Measurements from ENCODE around the gene C19orf85. TPM values are rescaled to one million over a fixed set of nuclear protein-coding genes. Genes with fewer than 3 reads are reported as not detected.

C19orf85 gene
- total RNA-seq, 1 donor from 2014 or later: not detected

- Histone ChIP-seq H3K4me2 (no peak overlapping the region), H3K9ac (no peak overlapping the region), H2AFZ (replicated peaks) (no peak overlapping the region), H3K4me3 (no peak overlapping the region), H3F3A (ENCODE audit: low read depth) (peaks cover 33% of the 10 kb centered on the region), H3K27ac (no peak overlapping the region), H3K36me3 (no peaks in the 10 kb centered on the region), H3K9me3 (ENCODE audit: low read depth) (no peaks in the 10 kb centered on the region), H3K79me2 (ENCODE audit: low read depth) (peaks cover 31% of the 10 kb centered on the region), H3K4me1 (peaks cover 29% of the 10 kb centered on the region), H3K27me3 (no peaks in the 10 kb centered on the region), H4K20me1 (ENCODE audit: low read depth) (peaks cover 9% of the 10 kb centered on the region)
- H3K4me1 Mint-ChIP-seq: peaks cover 30% of the 10 kb centered on the region
- no peak for DNase-seq (ENCODE audit: low spot score)
- no peak for TF ChIP-seq CTCF (IDR thresholded peaks at IDR 0.05)
- TF ChIP-seq EZH2 (IDR thresholded peaks at IDR 0.05): no peak
- TF ChIP-seq EZH2phosphoT487 (IDR thresholded peaks at IDR 0.05): no peak
- H3K4me3 Mint-ChIP-seq: no peak overlapping the region
- H3K27ac Mint-ChIP-seq: no peak overlapping the region
- peaks cover 11% of the 10 kb centered on the region for H3K27me3 Mint-ChIP-seq (ENCODE audit: insufficient read depth, low read depth)
- H3K36me3 Mint-ChIP-seq: peaks cover 2% of the 10 kb centered on the region
- H3K9me3 Mint-ChIP-seq: no peaks in the 10 kb centered on the region
These were observed 16.7 kb upstream of the C19orf85 start for GRCh38 chr19:55481148-55481793.

DNA sequence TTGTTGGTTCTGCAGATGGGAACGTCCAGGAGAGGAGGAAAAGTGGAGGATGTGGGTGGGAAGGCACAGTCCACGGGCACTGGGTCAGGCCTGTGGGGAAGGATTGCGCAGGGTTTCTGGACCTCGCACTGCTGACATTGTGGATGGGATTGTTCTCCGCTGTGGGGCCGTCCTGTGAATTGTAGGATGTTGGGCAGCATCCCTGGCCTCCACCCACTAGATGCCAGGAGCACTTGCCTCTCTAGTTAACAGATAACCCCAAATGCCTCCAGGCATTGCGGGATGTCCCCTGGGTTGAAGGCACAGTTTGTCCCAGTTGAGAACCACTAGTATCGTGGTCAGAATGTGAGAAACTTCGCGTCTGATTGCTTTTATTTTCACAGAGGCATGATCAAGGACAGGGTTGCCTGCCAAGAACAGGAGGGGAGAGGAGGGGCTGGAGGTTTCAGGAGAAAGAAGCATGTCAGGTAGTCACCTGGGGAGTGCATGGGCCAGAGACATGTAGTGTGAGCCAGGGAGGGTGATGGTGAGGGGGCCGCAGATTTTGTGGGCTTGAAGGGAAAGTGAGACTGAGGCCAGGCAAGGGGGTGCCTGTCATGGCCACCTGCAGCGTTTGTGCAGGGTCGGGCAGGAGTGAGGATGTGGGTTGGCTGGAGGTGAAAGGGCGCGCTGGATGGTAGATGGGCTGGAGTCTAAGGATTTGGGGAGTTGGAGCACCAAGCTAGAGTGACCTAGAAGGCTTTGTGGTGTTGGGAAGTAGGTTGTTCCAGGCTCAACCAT, 15.1 kb upstream of the C19orf85 start:
- Histone ChIP-seq H3K27me3 (no peaks in the 10 kb centered on the region), H3K4me1 (peaks cover 31% of the 10 kb centered on the region), H3K9me3 (ENCODE audit: low read depth) (no peaks in the 10 kb centered on the region), H3F3A (ENCODE audit: low read depth) (peaks cover 42% of the 10 kb centered on the region), H3K4me2 (no peak overlapping the region), H2AFZ (replicated peaks) (no peak overlapping the region), H3K27ac (no peak overlapping the region), H3K9ac (no peak overlapping the region), H3K36me3 (no peaks in the 10 kb centered on the region), H3K79me2 (ENCODE audit: low read depth) (peaks cover 19% of the 10 kb centered on the region), H3K4me3 (no peak overlapping the region), H4K20me1 (ENCODE audit: low read depth) (no peaks in the 10 kb centered on the region)
- DNase-seq (ENCODE audit: low spot score): no peak
- Mint-ChIP-seq H3K27ac (peak overlapping the region; percentile 27), H3K4me1 (peaks cover 39% of the 10 kb centered on the region), H3K36me3 (peaks cover 2% of the 10 kb centered on the region), H3K4me3 (no peak overlapping the region), H3K9me3 (no peaks in the 10 kb centered on the region), H3K27me3 (ENCODE audit: insufficient read depth, low read depth) (peaks cover 14% of the 10 kb centered on the region)
- TF ChIP-seq EZH2 (IDR thresholded peaks at IDR 0.05) (no peak), EZH2phosphoT487 (IDR thresholded peaks at IDR 0.05) (no peak), CTCF (IDR thresholded peaks at IDR 0.05) (no peak)

- H3K27ac ChIP-seq: no peak overlapping the region
- peaks cover 41% of the 10 kb centered on the region for H3K4me1 Mint-ChIP-seq
- H3K27me3 ChIP-seq: no peaks in the 10 kb centered on the region
- H3K36me3 ChIP-seq: no peaks in the 10 kb centered on the region
- H2AFZ ChIP-seq (replicated peaks): no peak overlapping the region
- H3K4me2 ChIP-seq: no peak overlapping the region
- H3F3A ChIP-seq (ENCODE audit: low read depth): peaks cover 42% of the 10 kb centered on the region
- TF ChIP-seq CTCF (IDR thresholded peaks at IDR 0.05) (no peak), EZH2phosphoT487 (IDR thresholded peaks at IDR 0.05) (no peak), EZH2 (IDR thresholded peaks at IDR 0.05) (no peak)
- H3K27ac Mint-ChIP-seq: peak overlapping the region; percentile 27
- H3K9me3 Mint-ChIP-seq: no peaks in the 10 kb centered on the region
- peak overlapping the region; percentile 95 for H3K4me3 Mint-ChIP-seq
- no peak overlapping the region for H3K4me3 ChIP-seq
- H3K36me3 Mint-ChIP-seq: peaks cover 2% of the 10 kb centered on the region
- peaks cover 19% of the 10 kb centered on the region for H3K79me2 ChIP-seq (ENCODE audit: low read depth)
- no peak overlapping the region for H3K9ac ChIP-seq
- H3K9me3 ChIP-seq (ENCODE audit: low read depth): no peaks in the 10 kb centered on the region
- no peak for DNase-seq (ENCODE audit: low spot score)
- H3K4me1 ChIP-seq: peaks cover 32% of the 10 kb centered on the region
- H3K27me3 Mint-ChIP-seq (ENCODE audit: insufficient read depth, low read depth): peaks cover 14% of the 10 kb centered on the region
- H4K20me1 ChIP-seq (ENCODE audit: low read depth): no peaks in the 10 kb centered on the region
These were observed 14.5 kb upstream of the C19orf85 start for GRCh38 chr19:55479045-55479444.
